ENCODE measurements around the gene ACADM.
A peak's percentile ranks its signal among the peaks of the same experiment; 100 is the strongest.
"Not testable (repeated sequence)": the region's sequence is repeated elsewhere in the genome, so short reads cannot be mapped to it uniquely, and the experiment has no call there.

ACADM gene

DNA sequence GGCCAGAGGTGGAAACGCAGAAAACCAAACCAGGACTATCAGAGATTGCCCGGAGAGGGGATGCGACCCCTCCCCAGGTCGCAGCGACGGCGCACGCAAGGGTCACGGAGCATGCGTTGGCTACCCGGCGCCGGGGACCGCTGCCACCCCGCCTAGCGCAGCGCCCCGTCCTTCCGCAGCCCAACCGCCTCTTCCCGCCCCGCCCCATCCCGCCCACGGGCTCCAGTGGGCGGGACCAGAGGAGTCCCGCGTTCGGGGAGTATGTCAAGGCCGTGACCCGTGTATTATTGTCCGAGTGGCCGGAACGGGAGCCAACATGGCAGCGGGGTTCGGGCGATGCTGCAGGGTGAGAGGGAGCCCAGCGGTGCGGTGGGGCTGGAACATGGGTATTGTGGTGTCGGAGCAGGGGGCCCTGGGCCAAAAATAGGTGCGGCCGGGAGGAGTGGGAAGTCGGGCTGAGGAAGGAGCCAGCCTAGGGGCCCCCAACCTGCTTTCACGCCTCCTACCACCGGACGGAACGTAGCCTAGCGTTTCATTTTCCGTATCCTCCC lies at the start of gene ACADM:
Gene ACADM, plus strand, starts transcription at position 238 of the 551 bp plus-strand sequence. Its CDS starts 79 bp downstream, at position 317.
- DNase-seq (ENCODE audit: low read depth), result peak; percentile 76

DNA sequence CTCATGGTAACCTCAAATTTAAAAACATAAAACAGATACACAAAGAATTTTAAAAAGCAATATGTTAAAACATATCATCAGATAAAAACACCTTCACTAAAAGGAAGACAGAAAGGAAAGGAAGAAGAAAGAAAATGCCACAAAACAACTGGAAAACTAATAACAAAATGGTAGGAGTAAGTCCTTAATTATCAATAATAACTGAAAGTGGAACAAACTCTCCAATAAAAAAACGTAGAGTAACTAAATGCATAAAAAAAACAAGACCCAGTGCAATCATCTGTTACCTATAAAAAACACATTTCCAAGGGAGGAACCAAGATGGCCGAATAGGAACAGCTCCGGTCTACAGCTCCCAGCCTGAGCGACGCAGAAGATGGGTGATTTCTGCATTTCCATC lies 47.1 kb upstream of the ACADM start:
- DNase-seq (ENCODE audit: low read depth), result no peak

DNA sequence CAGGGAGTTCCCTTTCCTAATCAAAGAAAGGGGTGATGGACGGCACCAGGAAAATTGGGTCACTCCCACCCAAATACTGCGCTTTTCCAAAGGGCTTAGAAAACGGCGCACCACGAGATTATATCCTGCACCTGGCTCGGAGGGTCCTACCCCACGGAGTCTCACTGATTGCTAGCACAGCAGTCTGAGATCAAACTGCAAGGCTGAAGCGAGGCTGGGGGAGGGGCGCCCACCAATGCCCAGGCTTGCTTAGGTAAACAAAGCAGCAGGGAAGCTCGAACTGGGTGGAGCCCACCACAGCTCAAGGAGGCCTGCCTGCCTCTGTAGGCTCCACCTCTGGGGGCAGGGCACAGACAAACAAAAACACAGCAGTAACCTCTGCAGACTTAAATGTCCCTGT lies 46.5 kb upstream of the ACADM start:
- DNase-seq (ENCODE audit: low read depth), result not testable (repeated sequence)

DNA sequence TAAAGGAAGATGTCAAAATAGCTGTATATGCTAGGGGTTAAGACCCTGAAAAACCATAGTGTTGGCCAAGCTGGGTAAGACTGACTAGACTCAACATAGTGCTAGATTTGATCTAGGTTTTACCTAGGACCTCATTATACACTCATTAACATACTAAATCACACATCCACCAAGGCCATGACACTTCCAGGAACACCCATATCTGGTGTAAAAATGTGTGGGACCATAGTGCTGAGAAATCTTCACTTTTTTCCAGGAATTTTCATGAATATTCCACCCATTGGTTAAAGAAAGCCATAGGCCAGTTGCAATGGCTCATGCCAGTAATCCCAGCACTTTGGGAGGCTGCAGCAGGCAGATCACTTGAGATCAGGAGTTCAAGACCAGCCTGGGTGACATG lies 34.0 kb upstream of the ACADM start:
- DNase-seq (ENCODE audit: low read depth), result no peak

DNA sequence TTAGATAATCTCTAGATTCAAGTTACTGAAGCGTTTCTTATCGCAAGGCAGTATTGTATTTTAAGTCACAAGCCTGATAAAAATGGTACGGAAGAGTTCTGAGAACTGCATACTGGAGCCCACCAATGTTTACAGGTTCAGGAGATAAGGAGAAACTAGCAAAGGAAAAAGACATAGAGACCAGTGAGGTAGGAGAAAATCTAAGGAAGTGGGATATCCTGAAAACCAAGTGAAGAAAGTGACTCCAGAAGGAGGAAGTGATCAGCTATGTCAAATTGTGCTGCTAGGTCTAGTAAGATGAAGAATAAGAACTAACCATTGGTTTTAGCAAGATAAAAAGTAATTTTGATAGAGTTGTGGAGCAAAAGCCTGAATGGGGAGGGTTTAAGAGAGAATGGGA lies 31.0 kb upstream of the ACADM start:
- no peak for DNase-seq (ENCODE audit: low read depth)

DNA sequence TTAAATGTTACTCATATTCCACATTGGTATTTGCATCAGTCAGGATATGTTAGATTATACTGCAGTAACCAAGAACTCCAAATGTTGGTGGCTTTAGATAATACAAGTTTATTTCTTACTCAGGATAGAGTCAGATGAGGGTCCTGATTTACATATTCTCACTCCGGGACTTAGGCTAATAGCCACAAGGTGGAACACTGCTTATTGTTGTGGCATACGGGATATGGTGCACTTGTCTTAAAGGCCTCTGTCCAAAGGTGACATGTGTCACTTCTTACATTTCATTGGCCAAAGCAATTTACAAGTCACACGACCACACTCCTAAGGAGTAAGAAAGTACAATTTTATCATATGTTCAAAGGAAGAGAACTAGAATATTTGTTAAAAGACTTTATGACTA lies 28.5 kb upstream of the ACADM start:
- DNase-seq (ENCODE audit: low read depth), result no peak

DNA sequence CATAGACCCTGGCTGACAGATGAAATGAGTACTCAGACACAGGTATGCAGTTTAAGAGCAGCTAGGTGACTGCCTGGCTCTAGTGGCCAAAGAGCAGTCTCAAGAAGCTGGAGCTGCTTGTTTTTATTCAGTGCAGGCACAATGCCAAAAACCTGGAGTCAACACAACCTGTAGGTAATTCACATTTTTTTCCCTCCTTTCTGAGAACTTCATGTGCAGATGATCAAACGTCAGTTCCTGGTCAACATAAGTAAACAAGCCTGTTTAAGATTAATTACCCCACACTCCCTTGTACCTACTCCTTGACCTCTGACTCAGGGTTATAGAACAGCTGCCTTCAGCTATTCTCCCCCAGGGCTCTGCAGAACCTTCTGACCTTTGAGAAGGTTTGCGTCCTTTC lies 17.3 kb upstream of the ACADM start:
- no peak for DNase-seq (ENCODE audit: low read depth)

DNA sequence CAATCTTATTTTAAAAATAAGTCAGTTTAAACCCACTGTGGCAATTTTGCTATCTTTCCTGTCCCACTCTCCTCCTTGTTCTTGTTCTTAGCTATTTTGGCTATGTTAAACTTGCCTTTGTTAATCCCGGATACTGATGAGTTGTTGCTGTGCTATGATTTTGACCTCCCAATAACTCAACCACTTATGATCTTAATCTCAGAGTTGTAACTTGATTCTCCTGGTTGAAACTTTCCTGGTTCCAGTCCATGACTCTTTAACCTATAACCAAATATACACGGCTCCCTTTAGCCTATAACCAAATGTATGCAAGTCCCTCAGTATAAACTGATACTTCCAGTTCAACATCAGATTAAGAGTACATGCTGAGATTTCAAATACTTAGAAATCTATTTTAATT lies 15.6 kb upstream of the ACADM start:
- DNase-seq (ENCODE audit: low read depth), result no peak

DNA sequence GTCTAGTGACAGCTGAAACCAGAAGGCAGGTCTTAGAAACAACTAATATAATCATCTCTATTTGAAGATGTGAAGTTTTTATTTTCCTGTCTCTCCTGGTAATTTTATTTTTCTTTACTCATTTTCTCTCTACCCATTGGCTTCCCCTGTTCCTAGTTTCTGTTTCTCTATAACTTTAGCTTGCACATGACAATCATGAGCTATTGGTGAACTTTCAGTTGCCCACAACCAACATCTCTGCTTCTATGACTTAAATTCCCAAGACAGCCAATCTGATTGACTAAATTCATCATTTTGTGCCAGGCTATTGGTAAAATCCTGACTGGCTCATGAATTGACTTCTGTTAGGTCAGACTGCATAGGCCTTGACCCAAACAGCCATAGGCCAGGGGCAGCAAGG lies 13.7 kb upstream of the ACADM start:
- DNase-seq (ENCODE audit: low read depth), result no peak

DNA sequence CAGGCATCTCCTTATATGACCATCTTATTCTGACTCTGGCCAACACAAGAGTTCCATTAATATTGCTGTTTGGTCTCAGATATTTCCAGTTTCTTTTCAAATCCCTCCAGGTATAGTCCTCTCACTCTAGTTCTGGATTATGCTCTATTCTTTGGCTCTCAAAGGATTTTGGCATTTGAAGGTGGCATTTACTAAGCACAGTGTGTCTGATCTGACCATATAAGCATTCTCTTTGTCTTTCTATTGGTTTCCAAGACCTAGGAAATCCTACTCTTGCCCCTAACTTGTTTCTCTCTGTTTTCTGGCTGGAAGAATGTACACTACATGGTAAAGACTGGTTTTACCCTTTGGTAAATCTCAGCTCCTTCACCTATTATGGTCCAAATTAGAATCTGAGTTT lies 12.7 kb upstream of the ACADM start:
- DNase-seq (ENCODE audit: low read depth), result no peak

DNA sequence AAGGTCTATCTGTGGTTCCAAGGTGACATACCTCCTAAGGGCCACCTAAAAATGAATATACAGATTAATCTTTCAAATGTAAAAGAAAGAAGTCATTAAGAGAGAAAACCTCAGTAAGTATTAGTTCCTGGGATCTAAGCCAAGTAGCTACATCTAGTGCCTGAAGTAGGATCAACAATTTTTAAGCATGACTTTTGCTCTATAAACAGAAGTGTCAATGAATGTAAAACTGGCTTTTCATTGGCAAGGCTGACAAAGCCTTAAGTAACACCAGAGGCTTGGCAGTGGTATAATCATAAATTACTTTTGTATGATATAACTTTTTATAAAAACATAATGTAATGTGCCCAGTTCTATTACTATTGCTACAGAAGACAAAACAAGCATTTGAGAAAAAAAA lies 12.2 kb upstream of the ACADM start:
- DNase-seq (ENCODE audit: low read depth), result no peak

DNA sequence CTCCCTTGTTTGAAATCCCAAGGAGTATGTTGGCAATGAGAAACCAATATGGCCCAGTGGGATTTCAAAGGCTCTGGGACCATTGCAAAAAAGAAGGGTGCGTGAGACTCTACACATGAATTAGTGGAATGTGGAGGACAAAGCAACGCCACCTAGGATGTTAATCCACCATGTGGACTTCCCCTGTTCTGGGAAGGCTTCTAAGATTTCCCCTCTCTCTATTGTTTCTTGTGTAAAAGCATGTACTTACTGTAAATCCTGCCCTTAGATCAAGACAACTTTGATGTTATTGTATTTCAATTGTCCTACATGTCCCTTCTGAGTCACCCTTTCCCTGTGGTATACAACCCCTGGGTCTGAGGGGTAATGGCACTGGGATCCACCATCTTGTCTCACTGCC lies 4.7 kb upstream of the ACADM start:
- no peak for DNase-seq (ENCODE audit: low read depth)

DNA sequence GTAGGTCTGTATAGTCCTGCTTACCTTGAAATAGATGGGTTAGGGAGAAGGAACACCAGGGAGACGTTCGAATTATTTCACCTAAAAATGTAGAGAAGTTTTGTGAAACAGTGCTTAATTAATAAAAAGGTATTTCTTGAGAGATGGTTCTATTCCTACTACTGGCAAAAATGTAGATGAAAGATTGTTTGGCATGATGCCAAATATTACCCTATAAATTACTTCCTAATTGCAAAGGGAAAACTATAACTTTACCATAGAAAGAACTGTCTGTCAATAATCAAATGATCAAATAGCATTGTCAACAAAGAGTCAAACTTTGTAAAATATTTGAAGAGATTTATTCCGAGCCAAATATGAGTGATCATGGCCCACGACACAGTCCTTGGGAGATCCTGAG lies 4.2 kb upstream of the ACADM start:
- DNase-seq (ENCODE audit: low read depth), result no peak

DNA sequence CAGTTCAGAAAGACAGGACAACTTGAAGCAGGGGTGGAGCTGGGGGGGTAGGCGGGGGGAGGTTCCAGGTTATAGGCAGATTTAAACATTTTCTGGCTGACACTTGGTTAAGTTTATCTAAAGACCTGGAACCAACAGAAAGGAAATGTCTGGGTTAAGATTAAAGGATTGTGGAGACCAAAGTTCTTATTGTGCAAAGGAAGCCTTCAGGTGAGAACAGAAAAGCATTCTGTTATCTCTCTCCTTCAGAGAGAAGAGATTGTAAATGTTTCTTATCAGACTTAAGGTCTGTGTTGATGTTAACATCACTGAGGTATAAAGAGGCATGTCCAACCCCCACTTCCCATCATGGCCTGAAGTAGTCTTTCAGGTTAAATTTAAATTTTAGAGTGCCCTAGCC lies 3.7 kb upstream of the ACADM start:
- no peak for DNase-seq (ENCODE audit: low read depth)

DNA sequence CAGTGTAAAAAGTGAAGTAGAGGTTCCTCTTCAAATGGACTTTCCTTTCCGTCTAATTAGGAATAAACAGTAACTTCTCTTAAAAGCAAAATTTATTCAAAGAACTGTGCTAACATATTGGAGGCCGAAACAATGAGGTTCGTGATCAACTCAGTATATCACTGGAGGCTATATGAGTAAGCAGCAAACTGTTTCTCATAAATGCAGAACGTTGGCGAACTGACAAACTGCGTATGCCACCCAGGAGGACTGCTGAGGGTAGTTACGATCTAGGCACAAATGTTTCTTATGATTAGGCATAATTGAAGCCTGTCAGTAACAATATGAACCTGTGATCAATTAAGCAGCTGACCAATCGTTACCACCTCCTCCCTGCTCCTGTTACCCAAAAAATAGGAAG lies 2.3 kb upstream of the ACADM start:
- DNase-seq (ENCODE audit: low read depth), result not testable (repeated sequence)

DNA sequence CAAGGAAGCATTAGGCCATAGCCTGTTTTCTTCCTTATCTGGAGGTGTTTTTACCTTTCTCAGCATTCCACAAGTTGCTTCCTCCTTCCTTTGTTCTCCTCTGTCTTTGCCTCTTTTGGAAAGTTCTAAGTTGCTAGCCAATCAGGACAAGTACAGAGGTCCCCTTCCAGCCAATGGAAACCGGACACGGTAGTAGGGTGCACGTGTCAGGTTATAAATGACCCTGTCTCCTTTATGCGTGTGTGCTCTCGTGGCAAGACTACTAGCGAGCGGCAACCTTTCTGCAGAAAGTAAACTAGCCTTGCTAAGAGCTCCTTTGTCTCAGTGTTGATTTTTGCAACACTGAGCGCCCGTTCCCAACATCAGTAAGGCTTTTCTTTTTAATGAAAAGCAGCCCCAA lies 1.5 kb upstream of the ACADM start:
- DNase-seq (ENCODE audit: low read depth), result no peak

DNA sequence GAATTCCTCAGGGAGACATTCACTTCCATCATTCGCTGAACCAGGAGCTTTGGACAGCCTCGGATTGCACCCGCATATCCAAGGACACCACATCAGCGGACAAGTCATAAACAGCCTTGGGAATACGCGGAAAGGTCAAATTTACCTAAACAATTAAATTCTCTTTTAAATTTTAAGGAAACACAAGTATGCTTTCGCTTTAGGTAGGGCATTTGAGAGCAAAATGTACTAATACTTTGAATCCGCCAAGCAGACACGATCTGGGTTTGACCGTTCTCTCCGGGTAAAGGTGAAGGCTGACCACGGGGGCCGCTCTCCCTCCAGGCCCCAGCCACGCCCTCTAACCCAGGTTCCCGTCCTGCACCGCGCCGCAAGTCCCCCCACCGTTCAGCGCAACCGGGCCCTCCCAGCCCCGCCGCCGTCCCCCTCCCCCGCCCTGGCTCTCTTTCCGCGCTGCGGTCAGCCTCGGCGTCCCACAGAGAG lies 479 bp upstream of the ACADM start:
- DNase-seq (ENCODE audit: low read depth), result peak; percentile 49

DNA sequence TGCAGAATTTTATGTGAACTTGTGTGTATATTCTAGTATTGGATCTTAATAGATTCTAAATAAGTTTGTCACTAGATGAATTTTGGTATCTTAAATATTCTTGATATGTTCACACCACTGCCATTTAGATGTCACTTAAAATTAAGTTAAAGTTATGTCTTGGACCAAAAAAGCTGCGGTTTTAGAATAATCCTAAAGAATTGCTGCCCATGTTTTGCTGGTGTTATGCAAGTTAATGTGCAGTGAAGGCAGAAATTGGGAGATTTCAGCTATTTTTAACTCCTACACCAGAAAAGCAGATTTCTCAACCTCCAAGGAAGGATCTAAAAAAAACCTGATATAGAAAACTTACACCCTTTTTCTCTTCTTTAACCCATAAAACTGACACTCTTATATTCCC lies 757 bp downstream of the ACADM start:
- no peak for DNase-seq (ENCODE audit: low read depth)

DNA sequence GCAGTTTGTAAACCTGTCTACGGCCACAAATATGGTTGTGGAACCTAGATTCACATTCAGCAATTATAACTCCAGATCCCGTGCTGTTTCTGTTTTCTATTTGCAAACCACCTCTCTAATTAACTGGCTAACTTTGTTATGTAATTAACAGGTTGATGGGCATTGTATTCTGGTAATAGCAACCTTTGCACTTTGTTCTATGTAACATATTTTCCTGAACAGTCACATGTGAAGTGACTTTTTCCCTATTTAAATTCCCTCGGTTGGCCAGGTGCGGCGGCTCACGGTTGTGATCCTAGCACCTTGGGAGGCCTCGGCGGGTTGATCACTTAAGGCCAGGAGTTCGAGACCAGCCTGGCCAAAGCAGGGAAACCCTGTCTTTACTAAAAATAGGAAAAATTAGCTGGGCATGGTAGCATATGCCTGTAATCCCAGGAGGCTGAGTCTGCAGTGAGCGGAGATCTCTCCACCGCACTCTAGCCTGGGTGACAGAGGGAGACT lies 1.4 kb downstream of the ACADM start:
- no peak for DNase-seq (ENCODE audit: low read depth)

DNA sequence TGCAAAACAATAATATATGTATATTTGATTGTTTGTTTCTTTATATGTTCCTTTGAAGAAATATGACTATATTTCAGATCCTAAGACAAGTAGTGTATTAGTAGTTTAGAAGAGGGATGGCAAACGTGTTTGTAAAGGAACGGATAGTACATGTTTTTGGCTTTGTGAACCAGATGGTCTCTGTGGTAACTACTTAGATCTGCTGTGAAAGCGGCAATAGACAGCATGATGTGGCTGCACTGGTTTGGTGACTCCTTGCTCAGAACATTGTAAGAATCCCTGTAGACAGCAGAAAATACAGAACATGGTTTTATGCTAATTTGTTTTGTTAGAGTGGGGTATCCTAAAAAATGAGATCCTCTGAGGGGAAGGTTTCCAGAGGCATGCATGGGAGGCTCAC lies 3.1 kb downstream of the ACADM start:
- no peak for DNase-seq (ENCODE audit: low read depth)

DNA sequence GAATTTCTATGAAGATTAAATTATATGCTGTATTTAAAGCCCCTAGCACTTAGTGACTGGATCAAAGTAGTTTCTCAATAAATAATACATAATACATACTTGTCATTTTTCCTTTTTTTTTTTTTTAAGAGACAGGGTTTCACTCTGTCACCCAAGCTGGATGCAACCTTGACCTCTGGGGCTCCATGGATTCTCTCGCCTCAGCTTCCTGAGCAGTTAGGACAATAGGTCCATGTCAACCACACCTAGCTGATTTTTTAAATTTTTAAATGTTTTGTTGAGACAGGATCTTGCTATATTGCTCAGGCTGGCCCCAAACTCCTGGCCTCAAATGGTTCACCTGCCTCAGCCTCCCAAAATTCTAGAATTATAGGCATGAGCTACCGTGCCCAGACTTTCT lies 5.9 kb downstream of the ACADM start:
- no peak for DNase-seq (ENCODE audit: low read depth)

DNA sequence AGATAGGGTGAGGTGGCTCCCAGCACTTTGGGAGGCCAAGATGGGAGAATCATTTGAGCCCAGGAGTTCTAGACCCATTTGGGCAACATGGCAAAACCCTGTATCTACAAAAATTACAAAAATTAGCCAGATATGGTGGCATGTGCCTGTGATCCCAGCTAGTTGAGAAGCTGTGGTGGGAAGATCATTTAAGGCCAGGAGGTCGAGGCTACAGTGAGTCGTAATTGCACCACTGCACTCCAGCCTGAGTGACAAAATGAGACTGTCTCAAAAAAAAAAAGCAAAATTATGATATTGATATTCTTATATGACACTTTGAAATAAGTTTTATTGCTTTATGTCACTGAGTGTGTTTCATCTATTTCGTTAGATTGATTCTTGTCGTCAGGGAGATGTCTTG lies 7.4 kb downstream of the ACADM start:
- DNase-seq (ENCODE audit: low read depth), result no peak

DNA sequence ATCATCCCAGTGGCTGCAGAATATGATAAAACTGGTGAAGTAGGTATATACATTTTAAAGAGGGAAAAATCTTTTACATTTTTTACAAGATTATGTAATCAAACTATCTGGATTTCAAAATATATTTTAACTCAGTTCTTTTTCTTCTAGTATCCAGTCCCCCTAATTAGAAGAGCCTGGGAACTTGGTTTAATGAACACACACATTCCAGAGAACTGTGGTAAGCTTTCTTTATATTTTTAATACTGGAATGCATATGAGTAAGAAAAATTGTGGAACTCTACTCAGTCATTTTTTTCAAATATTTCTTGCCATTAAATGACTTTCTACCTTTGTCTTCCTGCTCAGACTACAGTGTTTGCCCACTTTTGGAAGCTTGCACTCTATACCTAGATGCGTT lies 8.2 kb downstream of the ACADM start:
- DNase-seq (ENCODE audit: low read depth), result no peak

DNA sequence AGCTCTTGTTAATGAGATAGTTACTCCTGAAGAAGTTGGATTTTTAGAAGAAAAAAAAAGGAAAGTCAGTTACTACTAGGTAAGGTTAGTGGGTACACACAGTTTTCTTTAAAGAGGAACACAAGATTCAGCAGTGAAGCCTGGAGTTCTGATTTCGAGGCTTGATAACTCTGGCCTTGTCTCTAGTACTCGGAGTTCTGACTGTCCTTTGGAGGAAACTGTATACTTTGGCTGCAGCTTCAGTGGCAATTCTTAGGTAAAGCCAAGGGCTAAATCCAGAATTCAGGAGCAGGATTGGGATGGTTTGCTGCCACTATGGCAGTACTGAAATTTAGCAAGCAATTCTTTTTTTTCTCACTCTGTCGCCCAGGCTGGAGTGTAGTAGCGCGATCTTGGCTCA lies 9.2 kb downstream of the ACADM start:
- no peak for DNase-seq (ENCODE audit: low read depth)

DNA sequence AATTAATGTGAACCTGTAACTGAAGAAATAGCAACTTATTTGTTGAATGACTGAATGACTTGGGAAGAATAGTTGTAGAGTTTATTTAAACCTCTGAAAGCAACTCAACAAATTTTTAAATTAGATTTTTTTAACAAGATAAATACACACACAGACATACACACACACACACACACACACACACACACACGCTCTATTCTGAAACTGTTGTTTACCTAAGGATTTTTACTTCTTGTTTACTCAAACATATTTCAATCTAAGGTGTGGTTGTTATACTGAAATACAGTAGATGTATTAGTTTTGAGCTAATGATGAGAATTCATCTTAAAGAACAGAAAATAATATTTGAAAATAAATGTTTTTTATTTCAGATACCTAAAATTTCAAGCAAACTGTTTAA lies 11.5 kb downstream of the ACADM start:
- DNase-seq (ENCODE audit: low read depth), result no peak

All from activated gamma-delta T cell treated with anti-CD3 and anti-CD28 coated beads, Interleukin-2, amount 50 U/mL, for 16 hours (primary cell).